ENCODE measurements around the gene SEMA3C.

DNA sequence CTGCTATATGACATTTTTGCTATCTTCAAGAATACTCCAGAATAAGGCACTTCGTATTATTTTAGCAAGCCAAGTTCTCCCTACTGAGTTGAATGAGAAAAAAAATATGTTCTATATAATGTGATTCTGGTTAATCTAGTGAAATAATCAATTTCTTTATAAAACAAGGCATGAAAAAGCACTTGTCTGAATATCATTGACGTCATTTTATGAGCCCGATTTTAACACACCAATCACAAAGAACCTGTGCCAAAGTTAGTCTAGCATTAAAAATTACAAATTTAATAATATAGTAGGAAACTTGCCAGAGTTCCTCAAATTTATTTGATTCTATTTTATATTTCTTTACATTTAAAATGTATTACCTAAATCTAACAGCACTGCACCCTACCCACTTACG lies 155.1 kb downstream of the SEMA3C start:
- no peak for TF ChIP-seq POLR2A (IDR thresholded peaks at IDR 0.05)
- TF ChIP-seq, protein P1, sequence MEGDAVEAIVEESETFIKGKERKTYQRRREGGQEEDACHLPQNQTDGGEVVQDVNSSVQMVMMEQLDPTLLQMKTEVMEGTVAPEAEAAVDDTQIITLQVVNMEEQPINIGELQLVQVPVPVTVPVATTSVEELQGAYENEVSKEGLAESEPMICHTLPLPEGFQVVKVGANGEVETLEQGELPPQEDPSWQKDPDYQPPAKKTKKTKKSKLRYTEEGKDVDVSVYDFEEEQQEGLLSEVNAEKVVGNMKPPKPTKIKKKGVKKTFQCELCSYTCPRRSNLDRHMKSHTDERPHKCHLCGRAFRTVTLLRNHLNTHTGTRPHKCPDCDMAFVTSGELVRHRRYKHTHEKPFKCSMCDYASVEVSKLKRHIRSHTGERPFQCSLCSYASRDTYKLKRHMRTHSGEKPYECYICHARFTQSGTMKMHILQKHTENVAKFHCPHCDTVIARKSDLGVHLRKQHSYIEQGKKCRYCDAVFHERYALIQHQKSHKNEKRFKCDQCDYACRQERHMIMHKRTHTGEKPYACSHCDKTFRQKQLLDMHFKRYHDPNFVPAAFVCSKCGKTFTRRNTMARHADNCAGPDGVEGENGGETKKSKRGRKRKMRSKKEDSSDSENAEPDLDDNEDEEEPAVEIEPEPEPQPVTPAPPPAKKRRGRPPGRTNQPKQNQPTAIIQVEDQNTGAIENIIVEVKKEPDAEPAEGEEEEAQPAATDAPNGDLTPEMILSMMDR (IDR thresholded peaks at IDR 0.05): no peak
- no peak for TF ChIP-seq EP300 (IDR thresholded peaks at IDR 0.05)

All from upper lobe of left lung (tissue), 4 donors.